HEK293T (cell line): ENCODE measurements around the gene ACTL9.

Source experiments
- BHLHE40 ChIP-seq: fragments of 450-650 bp; IDR thresholded peaks from 2 replicates; pipeline ENCODE4 v1.6.1; 2016; ENCODE audit warnings: mild to moderate bottlenecking, moderate library complexity, borderline replicate concordance
- CTBP1 ChIP-seq: fragments of 450-650 bp; IDR thresholded peaks from 2 replicates; pipeline ENCODE4 v1.6.1; 2016; ENCODE audit warnings: borderline replicate concordance
- FOXM1 ChIP-seq: fragments of 450-650 bp; IDR thresholded peaks from 2 replicates; pipeline ENCODE4 v1.6.1; 2017; ENCODE audit warnings: mild to moderate bottlenecking, borderline replicate concordance
- LEF1 ChIP-seq: fragments of 450-650 bp; IDR thresholded peaks from 2 replicates; pipeline ENCODE4 v1.6.1; 2017; ENCODE audit warnings: mild to moderate bottlenecking, borderline replicate concordance
- SP1 ChIP-seq: fragments of 450-650 bp; IDR thresholded peaks from 2 replicates; pipeline ENCODE4 v1.6.1; 2017
- ZNF384 ChIP-seq: fragments of 450-650 bp; IDR thresholded peaks from 2 replicates; pipeline ENCODE4 v1.6.1; 2016

- TF ChIP-seq ZNF384 (no peak), BHLHE40 (no peak), FOXM1 (no peak), SP1 (no peak), LEF1 (no peak), CTBP1 (no peak)
Measured at GRCh38 chr19:8657869-8658268, 40.7 kb downstream of the ACTL9 start.
